GM15510 (cell line): ENCODE results near the gene CEP63.

Source experiments
- POLR2A ChIP-seq: IDR thresholded peaks from 3 replicates; pipeline ENCODE4 v1.6.1; 2011; ENCODE audit warnings: borderline replicate concordance; ENCODE audit not compliant: insufficient read length; ENCODE audit errors: extremely low read depth

CEP63 gene

DNA sequence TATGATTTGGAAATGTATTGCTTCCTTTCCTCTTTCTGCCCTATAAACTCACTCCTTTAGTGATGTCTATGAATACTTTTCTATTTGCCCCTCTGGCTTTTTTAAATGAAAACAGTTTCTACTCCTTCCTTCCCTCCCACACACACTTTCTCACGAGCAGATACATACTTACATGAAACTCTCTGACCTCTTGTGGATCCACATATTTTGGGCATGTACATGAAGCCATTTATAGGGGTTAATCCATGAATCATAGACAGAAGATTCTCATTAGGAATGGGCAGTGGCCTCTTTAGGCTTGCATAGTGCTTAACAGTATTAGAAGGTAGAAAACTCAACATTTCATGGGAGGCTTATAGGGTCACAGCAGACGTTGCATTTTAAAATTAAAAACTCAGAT, 24.9 kb upstream of the CEP63 start:
- TF ChIP-seq POLR2A = no peak

DNA sequence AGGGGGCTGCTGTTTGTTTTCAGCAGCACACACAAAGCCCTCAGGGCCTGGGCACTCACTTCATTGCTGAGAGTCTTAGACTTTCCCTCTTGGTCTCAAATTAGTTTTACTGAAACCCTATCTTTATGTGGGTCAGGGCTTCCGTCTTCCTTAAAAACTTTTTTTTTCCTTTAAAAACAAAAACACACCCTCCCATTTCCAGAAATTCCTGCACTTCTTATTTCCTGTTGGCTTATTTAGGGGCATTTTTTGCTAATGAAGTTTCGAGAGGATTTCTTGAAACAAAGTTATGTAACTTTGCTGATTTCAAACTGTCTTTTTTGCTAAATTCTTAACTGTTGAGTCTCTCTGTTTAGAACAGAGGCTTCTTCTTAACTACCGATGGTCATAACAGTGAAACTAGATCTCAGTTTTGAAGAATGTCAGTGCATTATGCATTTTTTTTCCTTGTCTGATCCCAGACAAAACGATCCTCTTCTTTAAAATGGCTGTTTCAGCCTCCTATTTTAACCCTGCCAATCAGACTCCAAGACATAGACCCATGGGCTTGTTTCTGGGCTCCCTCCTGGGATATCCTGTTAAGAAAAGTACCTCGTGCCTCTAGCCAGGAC, 23.4 kb upstream of the CEP63 start:
- no peak for TF ChIP-seq POLR2A

DNA sequence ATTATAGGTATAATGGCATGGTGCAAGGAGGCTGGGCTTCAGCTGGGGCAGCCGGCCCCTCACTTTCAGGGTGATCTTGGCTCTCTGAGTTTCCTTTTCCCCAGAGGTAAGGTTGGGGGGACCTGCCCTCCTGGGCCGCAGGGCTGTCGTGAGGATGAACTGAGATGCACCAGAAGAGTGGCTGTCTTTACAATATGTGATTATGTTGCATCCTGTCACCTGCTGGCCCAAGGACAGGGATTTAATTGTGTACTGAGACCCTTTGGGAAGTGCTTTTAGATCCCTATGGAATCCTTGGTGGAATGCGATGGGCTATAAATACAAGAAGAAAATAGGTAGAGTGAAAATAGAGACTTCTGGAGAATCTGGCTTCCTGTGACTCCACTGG, 22.2 kb upstream of the CEP63 start:
- TF ChIP-seq POLR2A = no peak

GRCh38 chr3:134464064-134464688, 21.7 kb upstream of the CEP63 start:
- no peak for TF ChIP-seq POLR2A

GRCh38 chr3:134464689-134465365, 21.0 kb upstream of the CEP63 start:
- TF ChIP-seq POLR2A = no peak

GRCh38 chr3:134466331-134466730, 19.5 kb upstream of the CEP63 start:
- no peak for TF ChIP-seq POLR2A

- no peak for TF ChIP-seq POLR2A
These were observed 17.3 kb upstream of the CEP63 start for GRCh38 chr3:134468519-134468918.

GRCh38 chr3:134471521-134472193, 14.2 kb upstream of the CEP63 start:
- TF ChIP-seq POLR2A = no peak

GRCh38 chr3:134472831-134473230, 13.0 kb upstream of the CEP63 start:
- TF ChIP-seq POLR2A = no peak

DNA sequence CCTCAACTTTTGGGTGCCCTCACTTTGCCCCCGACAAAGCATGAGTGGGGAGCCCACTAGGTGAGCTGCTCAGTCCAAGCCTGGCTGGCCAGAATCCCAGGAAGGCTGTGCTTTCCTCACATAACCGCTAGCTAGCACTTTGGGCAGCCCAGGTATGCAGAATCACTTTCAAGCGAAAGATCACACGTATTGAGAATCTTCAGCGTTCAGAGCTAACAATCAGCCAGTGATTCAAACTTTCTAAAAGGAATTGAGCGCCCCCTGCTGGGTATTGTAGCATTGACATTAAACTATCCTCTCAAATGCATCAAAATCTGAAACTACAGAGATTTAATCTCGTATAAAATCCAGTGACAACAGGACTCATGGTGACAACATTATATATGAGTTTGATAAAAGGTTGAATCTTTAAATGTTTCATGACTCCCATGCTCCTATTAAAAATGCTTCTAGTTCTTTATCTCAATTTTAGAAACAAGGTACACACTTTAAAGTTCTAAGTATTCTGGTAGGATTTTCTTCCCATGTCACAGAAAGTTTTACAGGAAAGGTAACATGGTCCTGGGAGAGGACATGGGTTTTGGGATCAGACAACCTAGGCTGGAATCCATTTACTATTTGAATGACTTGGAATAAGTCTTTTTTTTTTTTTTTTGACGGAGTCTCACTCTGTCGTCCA, 11.8 kb upstream of the CEP63 start:
- TF ChIP-seq POLR2A = no peak

DNA sequence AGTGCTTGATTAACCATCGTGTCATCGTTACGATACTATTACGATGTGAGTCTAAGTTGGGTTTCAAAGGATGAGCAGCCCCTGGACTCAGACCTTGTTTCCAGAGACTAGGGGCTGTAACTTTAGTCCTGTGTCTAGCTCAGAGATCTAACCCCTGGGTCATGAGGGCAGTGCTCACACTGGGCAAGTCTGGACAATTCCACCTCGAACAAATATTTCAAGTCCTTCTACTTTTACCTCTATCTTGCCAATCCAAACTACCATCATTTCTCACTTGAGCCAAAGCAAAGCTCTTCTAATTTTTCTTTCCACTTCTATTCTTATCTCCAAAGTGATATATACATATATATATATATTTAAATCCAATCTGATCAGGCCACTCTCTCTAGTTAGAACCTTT, 10.9 kb upstream of the CEP63 start:
- TF ChIP-seq POLR2A = no peak

GRCh38 chr3:134476306-134476705, 9.6 kb upstream of the CEP63 start:
- TF ChIP-seq POLR2A = no peak

DNA sequence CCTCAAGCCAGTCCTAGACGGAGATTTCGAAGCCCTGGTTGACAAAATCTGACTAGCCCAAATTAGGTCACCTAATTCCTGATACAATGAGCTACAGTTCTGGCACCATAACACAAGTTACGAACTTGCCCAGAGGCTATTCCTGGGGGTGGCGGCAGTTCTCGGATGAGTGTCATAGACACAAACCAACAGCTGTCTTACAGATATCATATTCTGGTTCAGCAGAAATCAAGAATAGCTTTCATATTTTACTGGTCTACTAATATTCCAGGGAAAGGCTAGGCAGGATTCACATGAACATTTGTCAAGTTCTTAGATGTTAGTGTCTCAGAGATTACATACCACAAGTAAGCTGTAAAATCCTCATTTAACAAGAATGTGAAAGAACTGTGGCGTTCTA, 8.9 kb upstream of the CEP63 start:
- no peak for TF ChIP-seq POLR2A

DNA sequence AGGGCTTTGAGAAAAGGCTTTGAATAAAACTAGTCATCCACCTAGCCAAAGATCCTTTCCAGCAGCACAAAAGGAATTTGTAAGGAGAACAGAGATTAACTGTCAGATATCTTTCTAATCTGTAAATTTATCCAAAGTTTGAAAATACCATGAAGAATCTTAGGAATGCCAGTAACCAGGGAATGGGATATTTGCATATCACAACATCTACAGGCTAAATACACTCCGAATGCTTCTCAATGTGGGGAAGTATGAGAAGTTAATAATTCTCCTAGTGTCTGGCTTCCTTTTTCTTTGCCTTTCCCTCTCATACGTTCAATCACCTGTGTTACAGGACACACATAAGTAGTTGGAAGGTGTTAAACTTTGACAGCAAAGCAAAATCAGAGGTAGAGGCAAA, 7.9 kb upstream of the CEP63 start:
- TF ChIP-seq POLR2A = no peak

DNA sequence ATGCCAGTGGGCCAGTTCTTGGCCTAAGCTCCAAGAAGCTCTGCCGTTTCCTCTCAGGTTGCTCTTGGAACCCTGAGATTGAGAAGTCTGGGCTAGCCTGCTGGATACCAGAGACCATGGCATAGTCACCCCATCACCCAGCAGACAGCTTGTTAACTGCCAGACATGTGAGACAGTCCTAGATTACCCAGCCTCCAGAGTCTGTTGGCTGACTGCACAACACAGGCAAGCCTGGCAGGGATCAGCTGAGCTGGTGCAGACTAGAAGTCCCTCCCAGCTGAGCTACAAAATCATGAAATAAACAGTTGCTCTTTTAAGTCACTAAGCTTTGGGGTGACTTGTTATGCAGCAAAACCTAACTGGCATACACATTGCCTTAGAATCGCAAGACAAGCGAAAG, 5.3 kb upstream of the CEP63 start:
- no peak for TF ChIP-seq POLR2A
